ENCODE results near the gene GART.

Gene GART

GRCh38 chr21:33458861-33459260, 83.1 kb downstream of the GART start:
- no peak for DNase-seq

- no peak for DNase-seq
Observed at GRCh38 chr21:33455686-33456446, 86.1 kb downstream of the GART start.

Measured in fibroblast of upper back skin (primary cell).